KOPT-K1 (cell line): ENCODE measurements around the gene TAF9.
"Not testable (repeated sequence)": the region's sequence is repeated elsewhere in the genome, so short reads cannot be mapped to it uniquely, and the experiment has no call there.

Experiments used
- H3K27ac ChIP-seq: fragments of 200-600 bp; sonication (generic); 2 replicates; pipeline ENCODE4 v1.5.1; 2016; ENCODE audit warnings: antibody characterized with exemption, mild to moderate bottlenecking, low read depth, low read length; ENCODE audit not compliant: poor library complexity, severe bottlenecking
- H3K36me3 ChIP-seq: fragments of 200-600 bp; sonication (generic); 2 replicates; pipeline ENCODE4 v1.5.1; 2017; ENCODE audit warnings: antibody characterized with exemption, mild to moderate bottlenecking, low read length, moderate library complexity; ENCODE audit not compliant: insufficient read depth
- H3K9me3 ChIP-seq: fragments of 200-600 bp; sonication (generic); 2 replicates; pipeline ENCODE4 v1.5.1; 2017; ENCODE audit warnings: antibody characterized with exemption, low read length, mild to moderate bottlenecking; ENCODE audit not compliant: insufficient read depth, poor library complexity, severe bottlenecking

Gene TAF9

DNA sequence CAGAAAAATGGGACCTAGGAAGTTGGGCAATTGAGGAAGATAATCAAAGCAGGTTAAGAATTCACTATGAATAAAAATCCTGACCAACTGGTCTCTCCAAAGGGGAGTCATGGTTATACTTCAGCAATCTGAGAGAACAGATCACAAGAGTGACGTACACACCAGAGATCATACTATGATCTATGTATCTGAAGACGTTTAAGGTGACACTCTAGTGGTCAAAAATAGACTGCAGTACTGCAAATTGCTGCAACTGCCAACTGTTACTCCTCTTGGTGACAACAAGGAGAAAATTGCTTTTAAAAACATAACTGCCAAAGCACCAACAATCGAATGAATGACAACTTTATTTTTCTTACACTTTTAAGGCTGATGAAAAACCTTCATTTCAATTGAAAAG lies 4.9 kb downstream of the TAF9 start:
- peaks cover 78% of the 10 kb centered on the region for H3K36me3 ChIP-seq
- no peaks in the 10 kb centered on the region for H3K9me3 ChIP-seq

DNA sequence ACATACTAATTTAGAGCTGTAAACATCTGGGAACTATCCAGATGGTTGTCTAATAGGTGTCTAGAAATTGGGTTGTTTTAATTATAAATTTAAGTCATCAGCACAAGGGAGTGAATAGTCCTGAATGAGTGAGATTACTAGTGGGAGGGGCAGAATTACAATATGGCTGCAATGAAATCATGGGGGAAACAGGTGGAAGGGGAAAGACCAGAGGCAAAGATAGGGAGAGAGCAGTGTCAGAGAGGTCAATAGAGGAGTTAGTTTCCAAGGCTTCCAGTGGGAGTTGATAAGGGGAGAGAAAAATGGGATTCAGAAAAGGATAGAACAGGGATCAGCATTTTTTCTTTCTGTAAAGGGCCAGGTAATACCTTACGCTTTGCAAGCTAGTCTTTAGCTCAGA lies 8.9 kb downstream of the TAF9 start:
- H3K27ac ChIP-seq, result no peak overlapping the region
- no peaks in the 10 kb centered on the region for H3K9me3 ChIP-seq
- peaks cover 88% of the 10 kb centered on the region for H3K36me3 ChIP-seq

More for the DNA sequence above, 4.9 kb downstream of the TAF9 start:
- H3K27ac ChIP-seq, result no peak overlapping the region

GRCh38 chr5:69359699-69360098 lies 9.6 kb downstream of the TAF9 start:
- no peaks in the 10 kb centered on the region for H3K9me3 ChIP-seq
- peaks cover 88% of the 10 kb centered on the region for H3K36me3 ChIP-seq
- H3K27ac ChIP-seq, result no peak overlapping the region

- H3K36me3 ChIP-seq, result peaks cover 61% of the 10 kb centered on the region
- no peak overlapping the region for H3K27ac ChIP-seq
Measured at GRCh38 chr5:69350664-69351063, 18.7 kb downstream of the TAF9 start.

DNA sequence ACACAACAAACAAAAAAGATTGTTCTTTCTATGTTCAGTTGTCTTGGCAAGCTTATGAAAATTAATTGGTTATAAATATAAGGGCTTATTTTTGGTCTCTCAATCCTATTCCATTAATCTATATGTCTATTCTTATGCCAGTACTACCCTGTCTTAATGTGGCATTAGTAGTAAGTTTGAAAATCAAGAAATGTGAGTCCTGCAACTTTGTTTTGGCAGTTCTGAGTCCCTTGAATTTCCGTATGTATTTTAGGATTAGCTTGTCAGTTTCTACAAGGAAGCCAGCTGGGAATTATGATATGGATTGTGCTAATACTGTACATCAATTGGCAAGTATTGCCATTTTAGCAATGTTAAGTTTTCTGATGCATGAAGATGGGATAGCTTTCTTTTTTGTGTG lies 26.2 kb downstream of the TAF9 start:
- no peaks in the 10 kb centered on the region for H3K9me3 ChIP-seq
- no peak overlapping the region for H3K27ac ChIP-seq
- H3K36me3 ChIP-seq, result no peaks in the 10 kb centered on the region; the same call in 1 of the 2 replicates

More at GRCh38 chr5:69350664-69351063, 18.7 kb downstream of the TAF9 start:
- no peaks in the 10 kb centered on the region for H3K9me3 ChIP-seq

- Histone ChIP-seq H3K36me3 (no peaks in the 10 kb centered on the region), H3K27ac (no peak overlapping the region), H3K9me3 (no peaks in the 10 kb centered on the region)
Measured at GRCh38 chr5:69341520-69342161, 27.7 kb downstream of the TAF9 start.

DNA sequence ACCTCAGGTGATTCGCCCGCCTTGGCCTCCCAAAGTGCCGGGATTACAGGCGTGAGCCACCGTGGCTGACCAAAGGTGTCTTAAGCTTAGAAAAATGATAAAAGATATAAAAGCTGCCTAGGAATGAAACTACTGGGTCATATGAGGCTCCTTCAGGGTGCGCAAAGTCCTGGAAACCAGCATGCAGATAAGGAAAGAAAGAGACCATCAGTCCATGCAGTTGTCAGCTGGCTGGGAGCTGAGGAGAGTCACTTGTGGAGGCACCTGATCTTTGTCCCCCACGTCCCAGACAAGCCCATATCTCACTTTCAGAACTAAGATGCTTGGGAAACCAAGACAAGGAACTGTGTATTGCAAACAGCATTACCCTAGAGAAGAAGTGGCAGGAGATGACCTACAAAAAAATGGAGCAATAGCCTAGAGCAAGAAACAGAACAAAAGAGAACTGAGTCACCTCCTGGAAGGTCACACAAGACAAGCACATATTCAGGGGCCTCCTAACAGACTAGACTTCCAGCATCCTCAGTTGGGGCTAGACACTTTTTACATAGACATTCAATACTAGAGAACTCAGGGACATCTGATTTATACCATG lies 33.9 kb downstream of the TAF9 start:
- Histone ChIP-seq H3K27ac (no peak overlapping the region), H3K9me3 (no peaks in the 10 kb centered on the region), H3K36me3 (no peaks in the 10 kb centered on the region)

GRCh38 chr5:69334793-69335268 lies 34.5 kb downstream of the TAF9 start:
- Histone ChIP-seq H3K27ac (no peak overlapping the region), H3K9me3 (no peaks in the 10 kb centered on the region), H3K36me3 (no peaks in the 10 kb centered on the region)

- not testable (repeated sequence) for H3K36me3 ChIP-seq, H3K27ac ChIP-seq, H3K9me3 ChIP-seq
Measured at GRCh38 chr5:69333668-69334315, 35.5 kb downstream of the TAF9 start.

GRCh38 chr5:69331528-69332445 lies 37.5 kb downstream of the TAF9 start:
- Histone ChIP-seq H3K9me3 (no peaks in the 10 kb centered on the region), H3K36me3 (no peaks in the 10 kb centered on the region), H3K27ac (peak overlapping the region; percentile 78)

DNA sequence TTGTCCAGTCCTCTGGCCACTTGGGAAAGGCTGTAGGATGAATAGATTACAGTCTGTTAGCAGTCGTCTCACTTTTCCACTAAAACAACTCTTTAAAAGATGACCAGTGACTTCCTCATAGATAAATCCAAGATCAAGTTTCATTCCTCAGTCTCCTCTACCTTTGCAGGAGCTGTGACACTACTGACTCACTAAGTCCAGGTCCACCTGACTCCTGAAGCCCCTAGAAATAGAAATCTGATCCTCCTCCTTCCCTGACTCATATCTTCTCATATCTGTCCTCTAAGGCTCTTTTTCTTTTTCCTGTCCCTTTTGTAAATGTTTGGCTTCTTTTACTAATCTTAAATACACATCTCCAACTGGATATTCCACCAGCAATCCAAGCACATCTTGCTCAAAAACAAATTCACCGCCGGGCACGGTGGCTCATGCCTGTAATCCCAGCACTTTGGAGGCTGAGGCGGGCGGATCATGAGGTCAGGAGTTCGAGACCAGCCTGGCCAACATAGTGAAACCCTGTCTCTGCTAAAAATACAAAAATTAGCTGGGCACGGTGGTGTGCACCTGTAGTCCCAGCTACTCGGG lies 39.3 kb downstream of the TAF9 start:
- H3K9me3 ChIP-seq, result no peaks in the 10 kb centered on the region
- no peaks in the 10 kb centered on the region for H3K36me3 ChIP-seq
- H3K27ac ChIP-seq, result no peak overlapping the region

GRCh38 chr5:69326365-69326764 lies 43.0 kb downstream of the TAF9 start:
- no peak overlapping the region for H3K27ac ChIP-seq
- no peaks in the 10 kb centered on the region for H3K9me3 ChIP-seq
- H3K36me3 ChIP-seq, result no peaks in the 10 kb centered on the region

DNA sequence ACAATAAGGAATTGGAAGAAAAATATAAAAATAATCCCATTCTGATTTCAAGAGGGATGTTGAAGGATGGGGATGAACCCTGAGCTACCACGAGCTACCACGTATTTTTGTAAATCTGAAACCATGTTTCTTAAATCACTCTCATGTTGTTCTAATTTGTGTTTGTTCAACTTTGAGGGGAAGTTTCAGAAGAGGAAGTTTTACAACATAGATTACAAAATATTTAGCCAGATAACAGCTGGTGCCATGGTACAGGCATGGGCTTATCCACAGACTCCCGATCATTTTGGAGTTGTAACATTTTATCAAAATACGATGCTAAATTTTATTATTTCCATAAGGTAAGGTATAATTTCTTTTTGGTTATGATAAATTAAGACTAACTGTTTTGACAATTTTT lies 51.9 kb downstream of the TAF9 start:
- Histone ChIP-seq H3K36me3 (peaks cover 18% of the 10 kb centered on the region), H3K9me3 (no peaks in the 10 kb centered on the region), H3K27ac (no peak overlapping the region)

- H3K27ac ChIP-seq, result no peak overlapping the region
- H3K36me3 ChIP-seq, result peaks cover 18% of the 10 kb centered on the region
- H3K9me3 ChIP-seq, result no peaks in the 10 kb centered on the region
Measured at GRCh38 chr5:69315972-69316371, 53.3 kb downstream of the TAF9 start.
